Loucy (cell line): Measurements from ENCODE around the gene ESAM.

Source experiments
- EZH2phosphoT487 ChIP-seq: fragments of 200-600 bp; IDR thresholded peaks from 2 replicates; pipeline ENCODE4 v1.6.1; 2018; ENCODE audit warnings: antibody characterized with exemption, mild to moderate bottlenecking, moderate library complexity, borderline replicate concordance
- TF ChIP-seq, protein P1 (sequence below): fragments of 200-600 bp; sonication (generic); conservative IDR thresholded peaks from 2 replicates; pipeline ENCODE4 v1.5.1; 2014; ENCODE audit warnings: mild to moderate bottlenecking, antibody characterized with exemption, low read length

DNA sequence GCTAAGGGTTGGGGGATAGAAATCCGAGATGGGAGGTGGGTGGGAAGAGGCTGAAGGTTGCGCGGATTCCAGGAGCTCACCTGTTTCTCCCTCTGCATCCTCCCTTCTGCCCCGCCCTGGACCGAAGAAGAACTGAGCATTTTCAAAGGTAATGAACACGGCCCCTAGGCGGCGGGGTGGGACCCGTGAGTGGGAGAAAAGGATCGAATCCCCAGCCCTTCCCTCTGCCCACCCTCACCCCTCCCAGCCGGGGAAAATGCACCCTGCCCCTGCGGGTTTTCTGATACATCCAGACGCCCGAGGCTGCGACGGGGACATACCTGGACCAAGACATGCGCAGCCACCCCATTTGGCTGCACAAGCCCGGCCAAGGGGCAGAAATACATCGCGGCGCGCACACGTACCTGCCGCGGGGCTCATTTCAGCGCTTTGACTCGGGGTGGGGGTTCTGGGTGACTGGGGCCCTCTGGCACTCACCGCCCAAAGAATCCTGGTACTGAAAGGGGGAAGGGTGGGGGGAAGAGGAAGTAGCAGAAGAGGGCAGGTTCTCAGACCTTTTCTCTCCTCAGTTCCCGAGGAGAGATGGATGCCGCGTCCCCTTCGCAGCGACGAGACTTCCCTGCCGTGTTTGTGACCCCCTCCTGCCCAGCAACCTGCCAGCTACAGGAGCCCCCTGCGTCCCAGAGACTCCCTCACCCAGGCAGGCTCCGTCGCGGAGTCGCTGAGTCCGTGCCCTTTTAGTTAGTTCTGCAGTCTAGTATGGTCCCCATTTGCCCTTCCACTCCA, 16.1 kb downstream of the ESAM start:
- TF ChIP-seq, protein P1, sequence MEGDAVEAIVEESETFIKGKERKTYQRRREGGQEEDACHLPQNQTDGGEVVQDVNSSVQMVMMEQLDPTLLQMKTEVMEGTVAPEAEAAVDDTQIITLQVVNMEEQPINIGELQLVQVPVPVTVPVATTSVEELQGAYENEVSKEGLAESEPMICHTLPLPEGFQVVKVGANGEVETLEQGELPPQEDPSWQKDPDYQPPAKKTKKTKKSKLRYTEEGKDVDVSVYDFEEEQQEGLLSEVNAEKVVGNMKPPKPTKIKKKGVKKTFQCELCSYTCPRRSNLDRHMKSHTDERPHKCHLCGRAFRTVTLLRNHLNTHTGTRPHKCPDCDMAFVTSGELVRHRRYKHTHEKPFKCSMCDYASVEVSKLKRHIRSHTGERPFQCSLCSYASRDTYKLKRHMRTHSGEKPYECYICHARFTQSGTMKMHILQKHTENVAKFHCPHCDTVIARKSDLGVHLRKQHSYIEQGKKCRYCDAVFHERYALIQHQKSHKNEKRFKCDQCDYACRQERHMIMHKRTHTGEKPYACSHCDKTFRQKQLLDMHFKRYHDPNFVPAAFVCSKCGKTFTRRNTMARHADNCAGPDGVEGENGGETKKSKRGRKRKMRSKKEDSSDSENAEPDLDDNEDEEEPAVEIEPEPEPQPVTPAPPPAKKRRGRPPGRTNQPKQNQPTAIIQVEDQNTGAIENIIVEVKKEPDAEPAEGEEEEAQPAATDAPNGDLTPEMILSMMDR = no peak
- no peak for TF ChIP-seq EZH2phosphoT487
